IMR-90 (cell line): Measurements from ENCODE around the gene CNTRL. TPM values are rescaled to one million over a fixed set of nuclear protein-coding genes. Genes with fewer than 3 reads are reported as not detected.

ENCODE experiments used
- ATAC-seq: fragments of 200-7000 bp; cut with Tn5 transposase; 2 replicates; pipeline ENCODE4 v1.9.1; 2020; ENCODE audit warnings: low read depth, mild to moderate bottlenecking, moderate library complexity
- BruUV-seq: library from RNA; stranded (reverse); fragments of 400-500 nt; replicated peaks from 2 replicates; lab custom pipeline; 2021; lab: Mats Ljungman, UMichigan
- CTCF ChIA-PET: fragments of 300-600 bp; formaldehyde crosslinking; extraction: SDS; loops from one replicate; lab custom pipeline; 2021; ENCODE audit warnings: antibody characterized with exemption; lab: Yijun Ruan, JAX
- POLR2A ChIA-PET: fragments of 300-600 bp; sonication (Branson Sonifier 250); formaldehyde crosslinking; loops from one replicate; lab custom pipeline; 2022; ENCODE audit warnings: antibody characterized with exemption; ENCODE audit not compliant: unreplicated experiment; lab: Charles Lee
- DNase-seq: peaks from one replicate; pipeline ENCODE4 v3.0.0; 2013
- H2AFZ ChIP-seq: replicated peaks from 2 replicates; pipeline ENCODE3; 2013; ENCODE audit warnings: low read length, mild to moderate bottlenecking; ENCODE audit not compliant: poor library complexity
- H2AK5ac ChIP-seq: 2 replicates; pipeline ENCODE4 v1.6.1; 2013; ENCODE audit warnings: low read depth, low read length, inconsistent platforms
- H2AK9ac ChIP-seq: replicated peaks from 2 replicates; pipeline ENCODE3; 2013; ENCODE audit warnings: mild to moderate bottlenecking, low read depth, low read length, moderate library complexity; ENCODE audit not compliant: poor library complexity
- H2BK120ac ChIP-seq: 2 replicates; pipeline ENCODE4 v1.6.1; 2013; ENCODE audit warnings: low read depth, low read length, inconsistent platforms
- H2BK15ac ChIP-seq: 3 replicates; pipeline ENCODE4 v1.6.1; 2013; ENCODE audit warnings: low read depth, low read length, inconsistent platforms
- H2BK20ac ChIP-seq: 2 replicates; pipeline ENCODE4 v1.6.1; 2013; ENCODE audit warnings: low read depth, mild to moderate bottlenecking, inconsistent platforms, low read length, moderate library complexity
- H2BK5ac ChIP-seq: 2 replicates; pipeline ENCODE4 v1.6.1; 2013; ENCODE audit warnings: mild to moderate bottlenecking, low read depth, low read length, inconsistent platforms; ENCODE audit not compliant: poor library complexity, severe bottlenecking
- H3K14ac ChIP-seq: replicated peaks from 2 replicates; pipeline ENCODE4 v1.6.1; 2013; ENCODE audit warnings: low read depth, low read length, inconsistent platforms
- H3K18ac ChIP-seq: 2 replicates; pipeline ENCODE4 v1.6.1; 2013; ENCODE audit warnings: low read depth, low read length, control low read depth
- H3K23ac ChIP-seq: 2 replicates; pipeline ENCODE4 v1.6.1; 2013; ENCODE audit warnings: low read depth, low read length, inconsistent platforms
- H3K27ac ChIP-seq: 2 replicates; pipeline ENCODE4 v1.5.1; 2013; ENCODE audit warnings: mild to moderate bottlenecking, control low read depth, low read length; ENCODE audit not compliant: insufficient read depth
- H3K27me3 ChIP-seq: 2 replicates; pipeline ENCODE4 v1.6.1; 2013; ENCODE audit warnings: low read length; ENCODE audit not compliant: control insufficient read depth, insufficient read depth
- H3K36me3 ChIP-seq: 2 replicates; pipeline ENCODE4 v1.6.1; 2013; ENCODE audit warnings: low read length, mixed read lengths; ENCODE audit not compliant: control insufficient read depth, insufficient read depth
- H3K4ac ChIP-seq: 2 replicates; pipeline ENCODE4 v1.6.1; 2013; ENCODE audit warnings: low read depth, low read length, inconsistent platforms
- H3K4me1 ChIP-seq: 2 replicates; pipeline ENCODE4 v1.6.1; 2013; ENCODE audit warnings: low read length, mixed read lengths; ENCODE audit not compliant: control insufficient read depth, insufficient read depth
- H3K4me2 ChIP-seq: 2 replicates; pipeline ENCODE4 v1.6.1; 2013; ENCODE audit warnings: low read depth, mild to moderate bottlenecking, control low read depth, low read length, moderate library complexity
- H3K4me3 ChIP-seq: 2 replicates; pipeline ENCODE4 v1.5.1; 2013; ENCODE audit warnings: low read depth, mild to moderate bottlenecking, control low read depth, low read length, moderate library complexity; ENCODE audit not compliant: insufficient read depth
- H3K56ac ChIP-seq: 2 replicates; pipeline ENCODE4 v1.6.1; 2013; ENCODE audit warnings: low read length, inconsistent platforms; ENCODE audit not compliant: insufficient read depth; ENCODE audit errors: extremely low read depth
- H3K79me1 ChIP-seq, 2 experiments: 2 replicates each; pipeline ENCODE4 v1.6.1; 2013; ENCODE audit warnings: low read length in 2 of 2, inconsistent platforms in 1 of 2, low read depth in 1 of 2
- H3K9ac ChIP-seq: 2 replicates; pipeline ENCODE4 v1.6.1; 2013; ENCODE audit warnings: low read depth, low read length, control low read depth
- H3K9me1 ChIP-seq: 2 replicates; pipeline ENCODE4 v1.6.1; 2013; ENCODE audit warnings: low read length, inconsistent platforms; ENCODE audit not compliant: insufficient read depth
- H3K9me3 ChIP-seq: 2 replicates; pipeline ENCODE4 v1.6.1; 2013; ENCODE audit warnings: low read length; ENCODE audit not compliant: control insufficient read depth, insufficient read depth
- H4K20me1 ChIP-seq: 2 replicates; pipeline ENCODE4 v1.6.1; 2013; ENCODE audit warnings: low read length, inconsistent platforms; ENCODE audit not compliant: insufficient read depth
- H4K5ac ChIP-seq: 2 replicates; pipeline ENCODE4 v1.6.1; 2013; ENCODE audit warnings: mild to moderate bottlenecking, low read depth, low read length, control low read depth
- H4K8ac ChIP-seq, 2 experiments: 2 replicates each; pipeline ENCODE4 v1.6.1; 2013; ENCODE audit warnings: low read depth in 2 of 2, low read length in 2 of 2, control low read depth in 1 of 2, inconsistent platforms in 1 of 2
- H4K91ac ChIP-seq: 2 replicates; pipeline ENCODE4 v1.6.1; 2013; ENCODE audit warnings: low read depth, low read length, inconsistent platforms; ENCODE audit not compliant: insufficient read depth
- CEBPB ChIP-seq: IDR thresholded peaks from 2 replicates; pipeline ENCODE4 v1.6.1; 2012; ENCODE audit warnings: low read depth, low read length, improper control_type of control experiment
- FOS ChIP-seq: fragments of 150-350 bp; IDR thresholded peaks from 2 replicates; pipeline ENCODE4 v1.6.1; 2016; ENCODE audit warnings: low read depth, low read length
- MAFK ChIP-seq: IDR thresholded peaks from 2 replicates; pipeline ENCODE4 v1.6.1; 2012; ENCODE audit warnings: low read depth, low read length, improper control_type of control experiment
- SMC3 ChIP-seq: fragments of 150-350 bp; IDR thresholded peaks from 2 replicates; pipeline ENCODE4 v1.6.1; 2016; ENCODE audit warnings: low read depth, mild to moderate bottlenecking, antibody characterized with exemption, low read length, moderate library complexity
- USF2 ChIP-seq: fragments of 150-350 bp; IDR thresholded peaks from 2 replicates; pipeline ENCODE4 v1.6.1; 2017; ENCODE audit warnings: mild to moderate bottlenecking, antibody characterized with exemption, low read length, low read depth
- WGBS, 2 experiments: methylation state at CpG; one replicate each; pipeline versions ENCODE4 v1.1.5 to v1.1.7; 2013; ENCODE audit warnings: missing lambda C conversion rate in 2 of 2; ENCODE audit not compliant: insufficient read length in 1 of 2; ENCODE audit errors: extremely low coverage in 2 of 2; 5-methylcytosine and 5-hydroxymethylcytosine counted together
- dilution Hi-C: fragments of 300-500 bp; cut with HindIII; formaldehyde crosslinking; loops from one replicate; pipeline ENCODE4 v1.14.3; 2018; ENCODE audit warnings: low sequenced_read_pairs; ENCODE audit not compliant: unreplicated experiment
- in situ Hi-C: fragments of 300-500 bp; cut with MboI; formaldehyde crosslinking; loops from 3 replicates; pipeline ENCODE4 v1.14.3; 2019; ENCODE audit warnings: low sequenced_read_pairs, inconsistent platforms, mixed read lengths
- intact Hi-C: fragments of 100-400 bp; cut with micrococcal nuclease; formaldehyde crosslinking; loops from 2 replicates; pipeline ENCODE4 v1.10.0; 2022
- polyA plus RNA-seq, 3 experiments: library from polyadenylated mRNA; depleted of rRNA; stranded (reverse); fragments of >200 nt; gene quantifications; 2 replicates each; pipeline ENCODE4 v1.2.3, GENCODE V29; 2012; ENCODE audit warnings: low replicate concordance in 1 of 3
- total RNA-seq: library from RNA; depleted of rRNA; stranded (reverse); fragments of >200 nt; gene quantifications from 2 replicates; pipeline ENCODE4 v1.2.3, GENCODE V29; 2012
- TF ChIP-seq, protein P1 (sequence below): fragments of 150-350 bp; IDR thresholded peaks from 2 replicates; pipeline ENCODE4 v1.6.1; 2016; ENCODE audit warnings: low read depth, mild to moderate bottlenecking, low read length, moderate library complexity, borderline replicate concordance

CNTRL gene
- total and polyA plus RNA-seq, 2 of the 4 experiments (the other 2 are of a cell fraction), result 4.5 to 7.3 TPM

- in situ Hi-C loops (no loop called here), intact Hi-C loops (no loop called here), dilution Hi-C loops (no loop called here)
- H3K4me3 ChIP-seq, result no peak overlapping the region
- no peak overlapping the region for H2BK5ac ChIP-seq
- no peak overlapping the region for H3K4me2 ChIP-seq
- no peaks in the 10 kb centered on the region for H3K79me1 ChIP-seq
- peaks cover 3% of the 10 kb centered on the region; the same call in 1 of the 2 replicates for H3K9me1 ChIP-seq
- CTCF ChIA-PET, result no interaction called here
- H3K56ac ChIP-seq, result no peak overlapping the region
- H3K9ac ChIP-seq, result no peak overlapping the region
- H2AK5ac ChIP-seq, result no peak overlapping the region
- H3K23ac ChIP-seq, result no peak overlapping the region
- no peaks in the 10 kb centered on the region for H3K27me3 ChIP-seq
- no peak overlapping the region for H2AFZ ChIP-seq
- no peak overlapping the region for H2BK15ac ChIP-seq
- H3K4me1 ChIP-seq, result no peaks in the 10 kb centered on the region
- H2AK9ac ChIP-seq, result no peak overlapping the region
- no peak overlapping the region for H3K4ac ChIP-seq
- no peak for ATAC-seq
- no CpG with 5 or more reads among the region's 1 CpG for WGBS, 2 experiments
- H4K8ac ChIP-seq, result no peak overlapping the region
- H3K9me3 ChIP-seq, result no peaks in the 10 kb centered on the region
- TF ChIP-seq CEBPB, result no peak
- TF ChIP-seq, protein P1, sequence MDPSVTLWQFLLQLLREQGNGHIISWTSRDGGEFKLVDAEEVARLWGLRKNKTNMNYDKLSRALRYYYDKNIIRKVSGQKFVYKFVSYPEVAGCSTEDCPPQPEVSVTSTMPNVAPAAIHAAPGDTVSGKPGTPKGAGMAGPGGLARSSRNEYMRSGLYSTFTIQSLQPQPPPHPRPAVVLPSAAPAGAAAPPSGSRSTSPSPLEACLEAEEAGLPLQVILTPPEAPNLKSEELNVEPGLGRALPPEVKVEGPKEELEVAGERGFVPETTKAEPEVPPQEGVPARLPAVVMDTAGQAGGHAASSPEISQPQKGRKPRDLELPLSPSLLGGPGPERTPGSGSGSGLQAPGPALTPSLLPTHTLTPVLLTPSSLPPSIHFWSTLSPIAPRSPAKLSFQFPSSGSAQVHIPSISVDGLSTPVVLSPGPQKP, result no peak
- no peak for TF ChIP-seq USF2
- TF ChIP-seq MAFK, result no peak
- TF ChIP-seq SMC3, result no peak
- no peak for TF ChIP-seq FOS
- H3K18ac ChIP-seq, result no peak overlapping the region
- no peak overlapping the region for H2BK120ac ChIP-seq
- no TSS peak for BruUV-seq
- POLR2A ChIA-PET, result no interaction called here
- H2BK20ac ChIP-seq, result no peak overlapping the region
- H4K91ac ChIP-seq, result no peak overlapping the region
- no peaks in the 10 kb centered on the region for H4K20me1 ChIP-seq
- H4K5ac ChIP-seq, result no peak overlapping the region
- no peaks in the 10 kb centered on the region for H3K36me3 ChIP-seq
- no peak for DNase-seq
- no peak overlapping the region for H3K14ac ChIP-seq
- H3K27ac ChIP-seq, result no peak overlapping the region
Observed at GRCh38 chr9:121107029-121107428, 32.3 kb downstream of the CNTRL start.
